IPS-NIHi7 (cell line): ENCODE results near the gene PBX3.

ENCODE experiments used
- DNase-seq: peaks from one replicate; pipeline ENCODE4 v3.0.0; 2012; ENCODE audit warnings: mixed read lengths; ENCODE audit errors: extremely low spot score

The PBX3 gene

GRCh38 chr9:125906144-125906543 lies 159.0 kb downstream of the PBX3 start:
- no peak for DNase-seq

GRCh38 chr9:125906893-125907292 lies 159.7 kb downstream of the PBX3 start:
- no peak for DNase-seq

- DNase-seq = peak; percentile 16
These were observed 161.0 kb downstream of the PBX3 start for GRCh38 chr9:125908136-125908535.

GRCh38 chr9:125908966-125909365 lies 161.8 kb downstream of the PBX3 start:
- no peak for DNase-seq

GRCh38 chr9:125909459-125909858 lies 162.3 kb downstream of the PBX3 start:
- DNase-seq = no peak

GRCh38 chr9:125910286-125910685 lies 163.1 kb downstream of the PBX3 start:
- DNase-seq = no peak

GRCh38 chr9:125911861-125912644 lies 164.9 kb downstream of the PBX3 start:
- DNase-seq = no peak

- DNase-seq = no peak
These were observed 165.5 kb downstream of the PBX3 start for GRCh38 chr9:125912667-125913066.

GRCh38 chr9:125913551-125913950 lies 166.4 kb downstream of the PBX3 start:
- no peak for DNase-seq

- no peak for DNase-seq
These were observed 167.2 kb downstream of the PBX3 start for GRCh38 chr9:125914411-125914810.

- no peak for DNase-seq
These were observed 168.4 kb downstream of the PBX3 start for GRCh38 chr9:125915606-125916005.

GRCh38 chr9:125919565-125919964 lies 172.4 kb downstream of the PBX3 start:
- DNase-seq = no peak

- DNase-seq = no peak
These were observed 173.2 kb downstream of the PBX3 start for GRCh38 chr9:125920402-125920801.

GRCh38 chr9:125922854-125923253 lies 175.7 kb downstream of the PBX3 start:
- no peak for DNase-seq

- no peak for DNase-seq
These were observed 177.2 kb downstream of the PBX3 start for GRCh38 chr9:125924351-125924750.

GRCh38 chr9:125926936-125927335 lies 179.8 kb downstream of the PBX3 start:
- DNase-seq = no peak

- no peak for DNase-seq
These were observed 182.7 kb downstream of the PBX3 start for GRCh38 chr9:125929846-125930245.

- no peak for DNase-seq
These were observed 184.0 kb downstream of the PBX3 start for GRCh38 chr9:125931211-125931610.

GRCh38 chr9:125932012-125932411 lies 184.8 kb downstream of the PBX3 start:
- no peak for DNase-seq

- DNase-seq = no peak
These were observed 185.7 kb downstream of the PBX3 start for GRCh38 chr9:125932746-125933455.

- DNase-seq = no peak
These were observed 195.0 kb downstream of the PBX3 start for GRCh38 chr9:125942125-125942524.

GRCh38 chr9:125943831-125944230 lies 196.7 kb downstream of the PBX3 start:
- no peak for DNase-seq

GRCh38 chr9:125946397-125946796 lies 199.2 kb downstream of the PBX3 start:
- no peak for DNase-seq
